Measurements from ENCODE around the gene SERP2. TPM values are rescaled to one million over a fixed set of nuclear protein-coding genes. Genes with fewer than 3 reads are reported as not detected.

SERP2 gene
- total and polyA plus RNA-seq, 2 donors (not counting 1 experiment from before 2014, with no cell fraction given) = 0.43 TPM; not detected in 1

DNA sequence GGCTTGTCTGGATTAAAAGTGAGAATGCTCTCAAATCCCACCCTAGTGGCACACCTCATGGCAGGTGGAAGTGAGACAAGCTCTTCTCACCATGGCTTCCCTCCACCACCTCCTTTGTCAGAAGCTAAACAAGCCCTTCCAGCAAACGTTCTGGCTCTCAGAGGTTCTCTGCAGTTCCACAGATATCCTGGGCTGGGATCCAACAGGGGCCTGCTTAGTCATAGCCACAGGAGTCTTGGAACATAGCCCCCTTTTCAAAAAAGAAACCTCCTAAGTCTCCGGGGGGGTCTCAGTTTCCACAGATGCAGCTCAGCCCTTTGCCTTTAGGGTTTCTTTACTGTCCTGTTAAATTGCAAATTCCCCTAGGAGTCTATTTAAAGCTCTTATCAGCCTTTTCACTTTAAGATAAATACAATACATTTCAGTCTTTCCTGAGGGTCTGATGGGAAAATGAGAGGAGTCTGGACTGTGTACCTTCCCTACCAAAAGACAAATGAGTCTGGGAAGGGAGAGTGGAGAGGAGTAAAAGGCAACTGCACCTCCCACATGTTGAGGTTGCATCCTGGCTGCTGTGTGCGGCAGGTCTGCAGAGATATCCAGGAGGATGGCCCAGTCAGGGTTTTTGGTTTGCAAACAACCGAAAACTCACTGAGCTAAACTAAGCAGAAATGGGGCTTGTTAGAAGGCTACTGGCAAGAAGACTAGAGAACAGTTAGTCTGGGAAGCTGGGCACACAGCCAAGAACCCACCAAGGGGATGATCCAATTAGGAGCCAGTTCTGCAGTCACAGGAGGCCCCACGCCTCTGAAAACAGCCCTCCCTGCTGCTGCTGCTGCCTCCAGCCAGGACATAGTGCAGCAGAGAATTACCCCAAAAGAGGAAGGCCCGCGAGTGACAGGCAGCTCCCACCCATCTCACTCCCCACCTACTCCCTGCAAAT lies 41.4 kb upstream of the SERP2 start:
- H3K36me3 ChIP-seq (replicated peaks in 1 of 2; ENCODE audit: control extremely low read depth in 1 of 2, control insufficient read depth in 1 of 2, extremely low read depth in 1 of 2, insufficient read depth in 2 of 2, low read length in 1 of 2) = no peaks in the 10 kb centered on the region
- no peak overlapping the region for H3K4me3 Mint-ChIP-seq
- no peaks in the 10 kb centered on the region for H3K4me1 Mint-ChIP-seq
- no peak overlapping the region for H3K27ac ChIP-seq (ENCODE audit: low read length in 2 of 2)
- H3K9me3 ChIP-seq (ENCODE audit: control extremely low read depth in 1 of 3, control insufficient read depth in 2 of 3, insufficient read depth in 1 of 3, low read length in 2 of 3) = peaks cover 0 to 3% (median 0%) of the 10 kb centered on the region in 3 donors
- peaks cover 12% of the 10 kb centered on the region for H3K27me3 Mint-ChIP-seq
- ATAC-seq (ENCODE audit: low read depth) (no peak), DNase-seq (no peak)
- no peaks in the 10 kb centered on the region for H3K79me2 ChIP-seq (ENCODE audit: control insufficient read depth, insufficient read depth, low read length)
- ChIA-PET POLR2A (no interaction called here), CTCF (no interaction called here)
- intact Hi-C loops (cut with micrococcal nuclease) = no loop called here
- H3K9ac ChIP-seq (ENCODE audit: low read length) = no peak overlapping the region
- WGBS (ENCODE audit: insufficient coverage) = 22% methylated on average over 6 of the region's 7 CpGs
- H3K4me2 ChIP-seq (replicated peaks; ENCODE audit: low read depth, low read length, poor library complexity, severe bottlenecking) = no peak overlapping the region
- H3K4me3 ChIP-seq (ENCODE audit: control extremely low read depth in 1 of 5, extremely low read depth in 1 of 5, insufficient read depth in 1 of 5, low read depth in 2 of 5, low read length in 4 of 5) = no peak overlapping the region
- peaks cover 4% of the 10 kb centered on the region for H3K9me3 Mint-ChIP-seq (ENCODE audit: insufficient read depth)
- no peak overlapping the region for H2AFZ ChIP-seq (ENCODE audit: insufficient read depth, low read depth, low read length, poor library complexity, severe bottlenecking)
- no peaks in the 10 kb centered on the region for H3K27me3 ChIP-seq (replicated peaks in 1 of 4; ENCODE audit: control extremely low read depth in 1 of 4, control insufficient read depth in 3 of 4, insufficient read depth in 4 of 4, low read length in 3 of 4)
- no peaks in the 10 kb centered on the region for H3K4me1 ChIP-seq (ENCODE audit: control insufficient read depth in 2 of 2, insufficient read depth in 2 of 2, low read length in 2 of 2)
- no peak overlapping the region for H3K27ac Mint-ChIP-seq
- H4K20me1 ChIP-seq (ENCODE audit: control insufficient read depth, insufficient read depth, low read length, poor library complexity, severe bottlenecking) = no peaks in the 10 kb centered on the region
- TF ChIP-seq EZH2 (IDR thresholded peaks at IDR 0.05; ENCODE audit: borderline replicate concordance, insufficient read depth, low read depth, low read length, poor library complexity, severe bottlenecking) (no peak), CTCF (IDR thresholded peaks at IDR 0.05) (no peak)

GRCh38 chr13:44333950-44334655 lies 39.5 kb upstream of the SERP2 start:
- 90% methylated on average over 3 of the region's 5 CpGs for WGBS (ENCODE audit: insufficient coverage)

More at GRCh38 chr13:44333950-44334655, 39.5 kb upstream of the SERP2 start:
- POLR2A ChIA-PET = no interaction called here
- no peak overlapping the region for H3K27ac ChIP-seq (ENCODE audit: low read length in 2 of 2)
- Mint-ChIP-seq H3K27ac (no peak overlapping the region), H3K4me3 (no peak overlapping the region), H3K9me3 (ENCODE audit: insufficient read depth) (no peaks in the 10 kb centered on the region), H3K27me3 (peaks cover 8% of the 10 kb centered on the region), H3K4me1 (no peaks in the 10 kb centered on the region)
- no peak overlapping the region for H3K4me2 ChIP-seq (replicated peaks; ENCODE audit: low read depth, low read length, poor library complexity, severe bottlenecking)
- H3K27me3 ChIP-seq (replicated peaks in 1 of 4; ENCODE audit: control extremely low read depth in 1 of 4, control insufficient read depth in 3 of 4, insufficient read depth in 4 of 4, low read length in 3 of 4) = no peaks in the 10 kb centered on the region
- H3K36me3 ChIP-seq (replicated peaks in 1 of 2; ENCODE audit: control extremely low read depth in 1 of 2, control insufficient read depth in 1 of 2, extremely low read depth in 1 of 2, insufficient read depth in 2 of 2, low read length in 1 of 2) = no peaks in the 10 kb centered on the region
- CTCF ChIA-PET = no interaction called here
- no peak for ATAC-seq (ENCODE audit: low read depth)
- H3K9ac ChIP-seq (ENCODE audit: low read length) = no peak overlapping the region
- DNase-seq = no peak
- no peaks in the 10 kb centered on the region for H3K4me1 ChIP-seq (ENCODE audit: control insufficient read depth in 2 of 2, insufficient read depth in 2 of 2, low read length in 2 of 2)
- no peak overlapping the region for H2AFZ ChIP-seq (ENCODE audit: insufficient read depth, low read depth, low read length, poor library complexity, severe bottlenecking)
- no peaks in the 10 kb centered on the region for H3K79me2 ChIP-seq (ENCODE audit: control insufficient read depth, insufficient read depth, low read length)
- TF ChIP-seq CTCF (IDR thresholded peaks at IDR 0.05) (no peak), EZH2 (IDR thresholded peaks at IDR 0.05; ENCODE audit: borderline replicate concordance, insufficient read depth, low read depth, low read length, poor library complexity, severe bottlenecking) (no peak)
- intact Hi-C loops (cut with micrococcal nuclease) = no loop called here
- no peak overlapping the region for H3K4me3 ChIP-seq (ENCODE audit: control extremely low read depth in 1 of 5, extremely low read depth in 1 of 5, insufficient read depth in 1 of 5, low read depth in 2 of 5, low read length in 4 of 5)
- peaks cover 0 to 6% (median 0%) of the 10 kb centered on the region in 3 donors for H3K9me3 ChIP-seq (ENCODE audit: control extremely low read depth in 1 of 3, control insufficient read depth in 2 of 3, insufficient read depth in 1 of 3, low read length in 2 of 3)
- H4K20me1 ChIP-seq (ENCODE audit: control insufficient read depth, insufficient read depth, low read length, poor library complexity, severe bottlenecking) = no peaks in the 10 kb centered on the region

All from B cell (primary cell).